Panc1 (cell line): Measurements from ENCODE around the gene IER3. TPM values are rescaled to one million over a fixed set of nuclear protein-coding genes. Genes with fewer than 3 reads are reported as not detected.
A peak's percentile ranks its signal among the peaks of the same experiment; 100 is the strongest.
"Not testable (repeated sequence)": the region's sequence is repeated elsewhere in the genome, so short reads cannot be mapped to it uniquely, and the experiment has no call there.

Experiments
- ATAC-seq: fragments of 200-7000 bp; cut with Tn5 transposase; 2 replicates; pipeline ENCODE4 v1.9.1; 2020; ENCODE audit warnings: mild to moderate bottlenecking, moderate library complexity
- BruUV-seq: library from RNA; stranded (reverse); fragments of 400-500 nt; replicated peaks from 2 replicates; lab custom pipeline; 2021; lab: Mats Ljungman, UMichigan
- CTCF ChIA-PET: fragments of 300-600 bp; sonication (Branson Sonifier 250); formaldehyde crosslinking; loops from one replicate; lab custom pipeline; 2022; ENCODE audit warnings: antibody characterized with exemption; lab: Charles Lee
- POLR2A ChIA-PET: fragments of 300-600 bp; sonication (Branson Sonifier 250); formaldehyde crosslinking; loops from one replicate; lab custom pipeline; 2022; ENCODE audit warnings: antibody characterized with exemption; lab: Charles Lee
- DNase-seq: peaks from one replicate; pipeline ENCODE4 v3.0.0-alpha.2; 2010; ENCODE audit warnings: low read depth, low spot score
- H3K27ac ChIP-seq: 2 replicates; pipeline ENCODE4 v1.5.1; 2011; ENCODE audit warnings: mild to moderate bottlenecking, low read length, inconsistent platforms
- H3K27me3 ChIP-seq: fragments of 200-500 bp; sonication (Bioruptor generic); 2 replicates; pipeline ENCODE4 v1.6.0; 2014; ENCODE audit warnings: low read length, inconsistent platforms; ENCODE audit not compliant: control insufficient read depth, insufficient read depth
- H3K36me3 ChIP-seq: fragments of 200-500 bp; sonication (Bioruptor generic); 2 replicates; pipeline ENCODE4 v1.5.1; 2014; ENCODE audit warnings: inconsistent platforms, mild to moderate bottlenecking, low read length, moderate library complexity; ENCODE audit not compliant: control insufficient read depth, insufficient read depth
- H3K4me1 ChIP-seq: 2 replicates; pipeline ENCODE4 v1.5.1; 2011; ENCODE audit warnings: inconsistent platforms, mild to moderate bottlenecking, low read length, moderate library complexity; ENCODE audit not compliant: control insufficient read depth, insufficient read depth
- H3K4me3 ChIP-seq, 2 experiments: 2 replicates each; pipeline ENCODE4 v1.5.1; 2011 to 2012; ENCODE audit warnings: low read depth in 2 of 2, low read length in 2 of 2, mild to moderate bottlenecking in 2 of 2, inconsistent platforms in 1 of 2, moderate library complexity in 1 of 2
- H3K9me3 ChIP-seq: fragments of 200-500 bp; sonication (Bioruptor generic); 2 replicates; pipeline ENCODE4 v1.5.1; 2014; ENCODE audit warnings: low read depth, mild to moderate bottlenecking, inconsistent platforms, low read length, moderate library complexity; ENCODE audit not compliant: control insufficient read depth, insufficient read depth
- CTCF ChIP-seq: fragments of 450-650 bp; IDR thresholded peaks from 2 replicates; pipeline ENCODE4 v1.5.1; 2017; ENCODE audit warnings: mild to moderate bottlenecking
- POLR2AphosphoS5 ChIP-seq: IDR thresholded peaks from 2 replicates; pipeline ENCODE4 v1.6.1; 2012; ENCODE audit warnings: mild to moderate bottlenecking, low read depth, low read length, moderate library complexity
- REST ChIP-seq, 2 experiments: IDR thresholded peaks; 2 replicates each; pipeline ENCODE4 v1.6.1; 2011 to 2012; ENCODE audit warnings: low read depth in 2 of 2, control low read depth in 1 of 2, low read length in 1 of 2, mild to moderate bottlenecking in 1 of 2, moderate library complexity in 1 of 2; ENCODE audit not compliant: insufficient read depth in 1 of 2
- SIN3A ChIP-seq: IDR thresholded peaks from 2 replicates; pipeline ENCODE4 v1.6.1; 2012; ENCODE audit warnings: low read depth, mild to moderate bottlenecking, low read length, moderate library complexity, borderline replicate concordance; ENCODE audit not compliant: insufficient read depth
- TCF7L2 ChIP-seq: IDR thresholded peaks from 2 replicates; pipeline ENCODE4 v1.6.1; 2011; ENCODE audit warnings: mild to moderate bottlenecking, low read depth, low read length, inconsistent platforms
- in situ Hi-C: cut with HindIII; loops from 2 replicates; pipeline ENCODE4 v1.10.0; 2016; ENCODE audit warnings: low sequenced_read_pairs, low pct_unique_long_range_greater_than_20kb
- intact Hi-C: fragments of 100-400 bp; cut with micrococcal nuclease; formaldehyde crosslinking; loops from one replicate; pipeline ENCODE4 v1.10.0; 2022; ENCODE audit not compliant: unreplicated experiment
- total RNA-seq: library from RNA; stranded (reverse); gene quantifications from one replicate; pipeline ENCODE4 v1.2.1, GENCODE V29; 2021; ENCODE audit not compliant: unreplicated experiment

Gene IER3
- total RNA-seq, 1 experiment from 2014 or later: 106 TPM

- H3K36me3 ChIP-seq: no peaks in the 10 kb centered on the region
- peak; percentile 50; the same call in 1 of the 2 replicates for ATAC-seq
- H3K27me3 ChIP-seq: no peaks in the 10 kb centered on the region
- H3K4me3 ChIP-seq: no peak overlapping the region
- ChIA-PET POLR2A (interaction anchor here (0.7 kb wide), 1 partner anchor 311 kb away, joined by 3 read pairs; no protein-coding TSS in a partner anchor), CTCF (no interaction called here)
- no peaks in the 10 kb centered on the region for H3K9me3 ChIP-seq
- peak overlapping the region; percentile 76 for H3K27ac ChIP-seq
- peaks cover 8% of the 10 kb centered on the region; the same call in 1 of the 2 replicates for H3K4me1 ChIP-seq
- intact Hi-C loops (no loop called here), in situ Hi-C loops (no loop called here)
- no peak for DNase-seq
- no peak for TF ChIP-seq POLR2AphosphoS5
- TF ChIP-seq REST (IDR thresholded peaks at IDR 0.05; ENCODE audit: insufficient read depth in 1 of 2, low read depth in 2 of 2, low read length in 1 of 2): no peak
- no peak for TF ChIP-seq SIN3A
- TF ChIP-seq TCF7L2: no peak
- no peak for TF ChIP-seq CTCF
- no TSS peak for BruUV-seq
Measured at GRCh38 chr6:30759575-30760239, 15.4 kb upstream of the IER3 start.

GRCh38 chr6:30757261-30757904 lies 13.0 kb upstream of the IER3 start:
- no peak for DNase-seq
- Histone ChIP-seq H3K4me3 (no peak overlapping the region), H3K4me1 (peaks cover 18% of the 10 kb centered on the region), H3K27me3 (no peaks in the 10 kb centered on the region), H3K36me3 (no peaks in the 10 kb centered on the region), H3K9me3 (no peaks in the 10 kb centered on the region), H3K27ac (peak overlapping the region; percentile 67; the same call in 1 of the 2 replicates)
- in situ Hi-C loops (no loop called here), intact Hi-C loops (no loop called here)
- TF ChIP-seq CTCF (no peak), TCF7L2 (no peak), REST (IDR thresholded peaks at IDR 0.05; ENCODE audit: insufficient read depth in 1 of 2, low read depth in 2 of 2, low read length in 1 of 2) (no peak), SIN3A (no peak), POLR2AphosphoS5 (no peak)
- POLR2A ChIA-PET: no interaction called here
- ATAC-seq: no peak
- CTCF ChIA-PET: interaction anchor here (0.6 kb wide), 1 partner anchor 10 kb away, joined by 3 read pairs; no protein-coding TSS in a partner anchor
- no TSS peak for BruUV-seq

GRCh38 chr6:30756405-30757003 lies 12.2 kb upstream of the IER3 start:
- ATAC-seq, H3K27me3 ChIP-seq, H3K4me3 ChIP-seq, BruUV-seq, H3K36me3 ChIP-seq, DNase-seq, intact Hi-C loops, H3K9me3 ChIP-seq, POLR2A ChIA-PET, in situ Hi-C loops: not testable (repeated sequence)
- peak overlapping the region; percentile 1; the same call in 1 of the 2 replicates for H3K27ac ChIP-seq
- CTCF ChIA-PET: interaction anchor here (0.6 kb wide), 1 partner anchor 11 kb away, joined by 3 read pairs; no protein-coding TSS in a partner anchor
- H3K4me1 ChIP-seq: peaks cover 27% of the 10 kb centered on the region
